SK-N-SH (cell line): ENCODE results near the gene NYAP2. TPM values are rescaled to one million over a fixed set of nuclear protein-coding genes. Genes with fewer than 3 reads are reported as not detected.

Experiments
- polyA plus RNA-seq, 3 experiments: library from polyadenylated mRNA; depleted of rRNA; stranded (reverse); fragments of >200 nt; gene quantifications; 2 replicates each; pipeline ENCODE4 v1.2.3, GENCODE V29; 2012
- small RNA-seq, 7 experiments: library from RNA; depleted of rRNA; stranded (forward); fragments of <200 nt; gene quantifications; one replicate each; pipeline ENCODE3, GENCODE V24; 2012

NYAP2 gene
- polyA plus RNA-seq, 1 of the 3 experiments (the other 2 are of a cell fraction), result not detected

Small RNA genes lying within 50 kb of the gene (small RNA-seq; reads per million reads assigned to genes)
- gene AC016717.1, result 0 reads per million in 7 experiments
